ENCODE measurements around the gene SLC2A1.

- no peak for TF ChIP-seq POLR2A (IDR thresholded peaks at IDR 0.05; ENCODE audit: low read depth, low read length)
- TF ChIP-seq TAF1 (IDR thresholded peaks at IDR 0.05; ENCODE audit: borderline replicate concordance, low read depth, low read length) = no peak
- TF ChIP-seq POLR2AphosphoS5 (IDR thresholded peaks at IDR 0.05; ENCODE audit: low read depth, low read length) = no peak
Measured at GRCh38 chr1:42904434-42904833, 54.2 kb downstream of the SLC2A1 start.
